ENCODE results near the gene KIF18A.

Gene KIF18A

GRCh38 chr11:27972522-27973170, 135.3 kb downstream of the KIF18A start:
- Mint-ChIP-seq H3K36me3 (ENCODE audit: low read depth) (no peaks in the 10 kb centered on the region), H3K9me3 (no peaks in the 10 kb centered on the region), H3K27me3 (no peaks in the 10 kb centered on the region), H3K4me3 (no peak overlapping the region), H3K4me1 (ENCODE audit: low read depth) (no peaks in the 10 kb centered on the region), H3K27ac (no peak overlapping the region)

DNA sequence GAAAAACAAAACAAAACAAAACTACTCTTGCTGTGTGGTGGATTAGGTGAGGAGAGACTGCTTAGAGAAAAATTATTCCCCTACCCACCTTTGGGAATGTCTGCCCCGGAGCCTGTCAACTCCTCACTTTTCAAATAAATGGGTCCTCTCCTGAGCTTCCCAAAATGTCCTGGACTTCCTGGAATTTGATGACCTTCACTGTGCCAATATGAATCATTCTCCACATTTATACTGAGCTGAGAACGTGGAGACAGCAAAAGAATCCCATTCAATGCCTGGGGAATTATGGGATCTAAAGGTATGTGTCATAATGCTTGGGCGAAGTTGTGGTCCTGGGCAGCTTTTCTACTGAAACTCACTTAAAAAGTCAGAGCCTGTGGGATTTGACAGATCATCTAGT, 136.8 kb downstream of the KIF18A start:
- Mint-ChIP-seq H3K27ac (no peak overlapping the region), H3K4me1 (ENCODE audit: low read depth) (no peaks in the 10 kb centered on the region), H3K9me3 (no peaks in the 10 kb centered on the region), H3K4me3 (no peak overlapping the region), H3K27me3 (no peaks in the 10 kb centered on the region), H3K36me3 (ENCODE audit: low read depth) (no peaks in the 10 kb centered on the region)

Measured in stimulated activated naive CD8-positive, alpha-beta T cell treated with anti-CD3 and anti-CD28 coated beads, Interleukin-15, Interleukin-2, amounts not matched to agents 100 ng/mL and 50 ng/mL, for 24 hours (primary cell).